B cell (primary cell): Measurements from ENCODE around the gene FMN1.

ENCODE experiments used
- EZH2 ChIP-seq: IDR thresholded peaks from 2 replicates; pipeline ENCODE4 v1.6.1; 2012; ENCODE audit warnings: borderline replicate concordance, low read depth, mild to moderate bottlenecking, moderate library complexity, low read length; ENCODE audit not compliant: insufficient read depth, poor library complexity, severe bottlenecking
- TF ChIP-seq, protein P1 (sequence below): fragments of 200-600 bp; IDR thresholded peaks from one replicate; pipeline ENCODE4 v1.8.0; 2022; ENCODE audit warnings: antibody characterized with exemption, mild to moderate bottlenecking

DNA sequence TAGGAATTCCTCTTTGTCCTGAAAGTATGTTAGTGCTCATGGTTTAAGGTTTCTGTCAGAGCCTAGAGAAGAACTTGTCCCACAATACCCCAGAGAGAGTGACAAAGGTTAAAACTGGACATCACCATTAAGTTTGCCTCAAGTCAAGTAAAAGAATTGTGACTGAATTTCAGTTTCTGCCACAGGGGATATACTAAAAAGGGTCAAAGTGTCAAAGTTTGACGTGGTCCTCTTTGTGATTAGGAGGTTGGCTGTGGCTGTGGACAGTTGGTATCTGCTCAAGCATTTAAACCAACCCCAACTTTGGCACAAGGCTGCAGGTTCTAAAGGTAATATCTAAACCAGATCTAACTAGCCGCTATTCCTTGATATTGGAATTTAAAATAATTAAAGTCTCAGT lies 26.1 kb downstream of the FMN1 start:
- TF ChIP-seq, protein P1, sequence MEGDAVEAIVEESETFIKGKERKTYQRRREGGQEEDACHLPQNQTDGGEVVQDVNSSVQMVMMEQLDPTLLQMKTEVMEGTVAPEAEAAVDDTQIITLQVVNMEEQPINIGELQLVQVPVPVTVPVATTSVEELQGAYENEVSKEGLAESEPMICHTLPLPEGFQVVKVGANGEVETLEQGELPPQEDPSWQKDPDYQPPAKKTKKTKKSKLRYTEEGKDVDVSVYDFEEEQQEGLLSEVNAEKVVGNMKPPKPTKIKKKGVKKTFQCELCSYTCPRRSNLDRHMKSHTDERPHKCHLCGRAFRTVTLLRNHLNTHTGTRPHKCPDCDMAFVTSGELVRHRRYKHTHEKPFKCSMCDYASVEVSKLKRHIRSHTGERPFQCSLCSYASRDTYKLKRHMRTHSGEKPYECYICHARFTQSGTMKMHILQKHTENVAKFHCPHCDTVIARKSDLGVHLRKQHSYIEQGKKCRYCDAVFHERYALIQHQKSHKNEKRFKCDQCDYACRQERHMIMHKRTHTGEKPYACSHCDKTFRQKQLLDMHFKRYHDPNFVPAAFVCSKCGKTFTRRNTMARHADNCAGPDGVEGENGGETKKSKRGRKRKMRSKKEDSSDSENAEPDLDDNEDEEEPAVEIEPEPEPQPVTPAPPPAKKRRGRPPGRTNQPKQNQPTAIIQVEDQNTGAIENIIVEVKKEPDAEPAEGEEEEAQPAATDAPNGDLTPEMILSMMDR = no peak
- no peak for TF ChIP-seq EZH2
